Measurements from ENCODE around the gene LAMB4.

The LAMB4 gene

DNA sequence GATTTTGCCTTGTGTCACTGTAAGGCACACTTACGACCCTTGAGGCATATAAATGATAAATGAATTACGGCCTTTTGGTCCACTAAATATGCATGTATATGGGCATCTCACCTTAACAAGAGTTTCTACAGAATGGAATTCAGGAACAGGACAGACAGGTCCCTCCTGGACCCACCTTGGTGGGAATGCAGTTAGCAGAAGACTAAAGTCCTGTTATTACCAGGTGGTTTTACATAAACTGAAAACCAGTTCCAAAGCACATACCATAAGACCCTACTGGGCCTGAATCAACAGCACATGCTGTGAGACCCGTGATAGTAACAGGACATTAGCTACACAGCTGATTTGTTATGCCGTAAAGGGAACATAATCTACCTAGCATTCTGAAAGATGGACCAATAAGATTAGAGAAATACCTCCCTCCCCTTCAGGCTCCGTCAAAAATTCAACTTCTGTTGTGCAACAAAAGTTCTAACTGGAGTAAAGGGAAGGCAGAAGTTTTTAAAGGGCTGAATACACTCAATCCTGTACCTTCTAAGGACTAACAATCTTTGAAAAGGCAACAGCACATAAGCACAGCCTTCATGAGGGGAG lies 151.2 kb downstream of the LAMB4 start:
- H3K27ac Mint-ChIP-seq = no peak overlapping the region
- ATAC-seq = no peak
- no peaks in the 10 kb centered on the region for H3K9me3 Mint-ChIP-seq
- no peaks in the 10 kb centered on the region for H3K4me1 Mint-ChIP-seq
- no peaks in the 10 kb centered on the region for H3K36me3 Mint-ChIP-seq
- no peak overlapping the region for H3K4me3 Mint-ChIP-seq
- no peak for DNase-seq (ENCODE audit: low spot score in 2 of 2)

DNA sequence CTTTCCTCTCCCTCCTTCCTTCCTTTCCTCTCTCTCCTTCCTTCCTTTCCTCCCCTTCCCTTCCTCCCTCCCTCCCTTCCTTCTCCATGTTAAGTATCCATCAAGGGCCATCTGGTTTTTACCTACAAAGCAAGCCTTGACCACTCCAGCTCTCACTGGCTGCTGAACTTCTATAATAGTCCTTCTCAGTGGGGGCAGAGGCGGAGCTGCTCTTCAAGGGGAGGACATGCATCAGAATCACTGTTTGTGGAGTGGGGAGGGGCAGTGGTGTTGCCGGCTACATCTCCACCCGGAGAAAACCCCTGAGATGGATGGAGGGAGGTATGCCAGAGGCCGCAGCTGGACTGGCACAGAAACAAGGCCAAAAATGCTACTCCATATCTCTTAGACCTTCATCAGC lies 153.1 kb downstream of the LAMB4 start:
- ATAC-seq = no peak
- no peak for DNase-seq (ENCODE audit: low spot score in 2 of 2)
- no peaks in the 10 kb centered on the region for H3K36me3 Mint-ChIP-seq
- no peak overlapping the region for H3K27ac Mint-ChIP-seq
- no peaks in the 10 kb centered on the region for H3K9me3 Mint-ChIP-seq
- no peaks in the 10 kb centered on the region for H3K4me1 Mint-ChIP-seq
- no peak overlapping the region for H3K4me3 Mint-ChIP-seq

GRCh38 chr7:107976620-107977019 lies 153.5 kb downstream of the LAMB4 start:
- H3K9me3 Mint-ChIP-seq = no peaks in the 10 kb centered on the region
- ATAC-seq (peak; percentile 43), DNase-seq (ENCODE audit: low spot score in 2 of 2) (no peak)
- H3K27ac Mint-ChIP-seq = no peak overlapping the region
- no peaks in the 10 kb centered on the region for H3K36me3 Mint-ChIP-seq
- H3K4me1 Mint-ChIP-seq = no peaks in the 10 kb centered on the region
- no peak overlapping the region for H3K4me3 Mint-ChIP-seq

DNA sequence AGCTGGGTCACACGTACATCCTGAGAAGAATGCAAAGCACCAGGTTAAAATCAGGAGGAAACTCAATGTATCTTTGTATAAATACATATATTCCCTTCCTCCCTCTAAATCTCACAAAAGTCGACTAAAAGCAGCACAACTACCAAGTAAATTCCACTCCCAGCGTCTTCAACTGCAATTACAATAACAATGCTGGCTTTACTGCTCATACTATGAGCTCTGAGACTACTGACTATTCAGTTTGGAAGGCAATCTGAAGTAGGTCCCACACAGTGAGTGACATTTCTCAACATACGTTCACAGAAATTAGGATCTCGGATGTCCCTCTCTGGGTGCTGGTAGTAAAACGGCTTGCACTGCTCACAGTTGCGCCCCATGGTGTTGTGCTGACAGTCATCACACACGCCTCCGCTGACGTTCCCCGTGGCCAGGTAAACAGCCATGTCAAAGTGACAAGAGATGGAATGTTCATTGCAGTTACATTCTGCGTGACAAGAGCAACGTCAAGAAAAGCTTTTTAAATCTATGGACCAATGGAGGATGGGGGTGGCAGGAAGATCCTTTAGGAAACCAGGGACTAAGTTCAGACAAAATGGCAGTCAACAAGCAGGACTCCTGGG lies 154.7 kb downstream of the LAMB4 start:
- Mint-ChIP-seq H3K4me1 (no peaks in the 10 kb centered on the region), H3K9me3 (no peaks in the 10 kb centered on the region), H3K27ac (no peak overlapping the region), H3K4me3 (no peak overlapping the region), H3K36me3 (no peaks in the 10 kb centered on the region)
- DNase-seq (ENCODE audit: low spot score in 2 of 2) (no peak), ATAC-seq (no peak)

GRCh38 chr7:107973861-107974260 lies 156.3 kb downstream of the LAMB4 start:
- no peaks in the 10 kb centered on the region for H3K9me3 Mint-ChIP-seq
- H3K4me3 Mint-ChIP-seq = no peak overlapping the region
- H3K27ac Mint-ChIP-seq = no peak overlapping the region
- H3K36me3 Mint-ChIP-seq = no peaks in the 10 kb centered on the region
- ATAC-seq (no peak), DNase-seq (ENCODE audit: low spot score in 2 of 2) (no peak)
- H3K4me1 Mint-ChIP-seq = no peaks in the 10 kb centered on the region
